Measurements from ENCODE around the gene ACSL3. TPM values are rescaled to one million over a fixed set of nuclear protein-coding genes. Genes with fewer than 3 reads are reported as not detected.

Gene ACSL3
- total RNA-seq, 1 donor from 2014 or later = 144 TPM

DNA sequence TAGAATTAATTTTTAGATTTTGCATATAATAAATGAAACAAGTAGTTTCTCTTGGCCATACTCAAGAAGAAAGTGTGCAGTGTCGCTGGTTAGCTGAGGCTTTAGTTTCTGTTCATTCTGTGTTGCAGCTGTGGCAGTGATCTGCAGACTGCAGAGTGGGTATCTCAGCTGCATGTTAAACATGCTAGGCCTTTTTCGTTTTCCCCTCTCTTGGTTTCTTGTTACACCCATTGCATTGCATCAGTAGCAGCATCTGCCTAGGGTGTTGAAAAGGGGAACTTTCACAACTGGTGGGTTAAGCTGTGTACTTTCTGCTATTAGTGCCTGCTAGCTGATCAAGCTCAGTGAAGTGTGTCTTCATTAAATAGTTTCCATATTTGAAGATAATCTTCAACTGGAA lies 51.3 kb downstream of the ACSL3 start:
- DNase-seq (ENCODE audit: low read depth) (peak; percentile 16), FAIRE-seq (no peak)
- Histone ChIP-seq H3K4me1 (ENCODE audit: insufficient read depth, low read length) (peaks cover 3% of the 10 kb centered on the region), H2AFZ (ENCODE audit: low read depth, low read length) (no peak overlapping the region), H3K9me3 (ENCODE audit: insufficient read depth, low read depth, low read length) (no peaks in the 10 kb centered on the region), H3K79me2 (ENCODE audit: insufficient read depth, low read length) (peaks cover 84% of the 10 kb centered on the region), H3K4me2 (ENCODE audit: low read length) (no peak overlapping the region), H3K27ac (ENCODE audit: low read depth, low read length) (no peak overlapping the region), H3K27me3 (ENCODE audit: insufficient read depth, low read length) (no peaks in the 10 kb centered on the region), H3K4me3 (ENCODE audit: insufficient read depth, low read depth, low read length) (no peak overlapping the region), H3K36me3 (ENCODE audit: insufficient read depth, low read length) (peaks cover 23% of the 10 kb centered on the region), H3K9ac (ENCODE audit: low read length) (no peak overlapping the region), H4K20me1 (ENCODE audit: insufficient read depth, low read length) (peaks cover 68% of the 10 kb centered on the region)
- no peak overlapping the region for H3K27ac Mint-ChIP-seq (ENCODE audit: unreplicated experiment)
- TF ChIP-seq, protein P1, sequence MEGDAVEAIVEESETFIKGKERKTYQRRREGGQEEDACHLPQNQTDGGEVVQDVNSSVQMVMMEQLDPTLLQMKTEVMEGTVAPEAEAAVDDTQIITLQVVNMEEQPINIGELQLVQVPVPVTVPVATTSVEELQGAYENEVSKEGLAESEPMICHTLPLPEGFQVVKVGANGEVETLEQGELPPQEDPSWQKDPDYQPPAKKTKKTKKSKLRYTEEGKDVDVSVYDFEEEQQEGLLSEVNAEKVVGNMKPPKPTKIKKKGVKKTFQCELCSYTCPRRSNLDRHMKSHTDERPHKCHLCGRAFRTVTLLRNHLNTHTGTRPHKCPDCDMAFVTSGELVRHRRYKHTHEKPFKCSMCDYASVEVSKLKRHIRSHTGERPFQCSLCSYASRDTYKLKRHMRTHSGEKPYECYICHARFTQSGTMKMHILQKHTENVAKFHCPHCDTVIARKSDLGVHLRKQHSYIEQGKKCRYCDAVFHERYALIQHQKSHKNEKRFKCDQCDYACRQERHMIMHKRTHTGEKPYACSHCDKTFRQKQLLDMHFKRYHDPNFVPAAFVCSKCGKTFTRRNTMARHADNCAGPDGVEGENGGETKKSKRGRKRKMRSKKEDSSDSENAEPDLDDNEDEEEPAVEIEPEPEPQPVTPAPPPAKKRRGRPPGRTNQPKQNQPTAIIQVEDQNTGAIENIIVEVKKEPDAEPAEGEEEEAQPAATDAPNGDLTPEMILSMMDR (IDR thresholded peaks at IDR 0.05; ENCODE audit: insufficient read depth, low read depth, low read length) = no peak
- no peak for TF ChIP-seq EZH2 (IDR thresholded peaks at IDR 0.05; ENCODE audit: insufficient read depth, low read length)
- H3K4me3 Mint-ChIP-seq (ENCODE audit: unreplicated experiment) = no peak overlapping the region
- H3K4me1 Mint-ChIP-seq (ENCODE audit: low read depth, unreplicated experiment) = peaks cover 32% of the 10 kb centered on the region
- H3K27me3 Mint-ChIP-seq (ENCODE audit: low read depth, unreplicated experiment) = no peaks in the 10 kb centered on the region
- H3K36me3 Mint-ChIP-seq (ENCODE audit: low read depth, unreplicated experiment) = peaks cover 8% of the 10 kb centered on the region
- H3K9me3 Mint-ChIP-seq (ENCODE audit: unreplicated experiment) = peaks cover 2% of the 10 kb centered on the region

DNA sequence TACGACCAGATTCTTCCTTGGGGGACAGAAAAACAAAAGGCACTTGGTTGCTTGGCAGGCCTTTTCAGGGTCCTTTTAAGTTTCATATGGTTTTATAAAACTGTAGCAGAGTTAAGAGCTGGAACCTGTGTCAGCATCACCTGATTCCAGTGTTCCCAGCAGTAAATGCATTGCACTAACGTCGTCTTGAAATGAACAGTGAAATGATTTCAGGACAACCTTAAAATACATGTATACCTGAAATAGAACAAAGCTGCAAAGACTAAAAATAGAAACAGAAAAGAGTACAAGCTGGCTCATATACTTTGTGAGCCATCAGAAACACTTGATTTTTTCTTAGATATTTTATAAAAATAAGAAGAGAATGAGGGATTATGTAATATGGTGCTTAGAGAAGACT lies 51.9 kb downstream of the ACSL3 start:
- no peak overlapping the region for H3K27ac Mint-ChIP-seq (ENCODE audit: unreplicated experiment)
- H3K36me3 Mint-ChIP-seq (ENCODE audit: low read depth, unreplicated experiment) = peaks cover 8% of the 10 kb centered on the region
- Histone ChIP-seq H3K4me2 (ENCODE audit: low read length) (no peak overlapping the region), H3K9me3 (ENCODE audit: insufficient read depth, low read depth, low read length) (no peaks in the 10 kb centered on the region), H3K4me3 (ENCODE audit: insufficient read depth, low read depth, low read length) (no peak overlapping the region), H3K9ac (ENCODE audit: low read length) (no peak overlapping the region), H4K20me1 (ENCODE audit: insufficient read depth, low read length) (peaks cover 61% of the 10 kb centered on the region), H2AFZ (ENCODE audit: low read depth, low read length) (no peak overlapping the region), H3K36me3 (ENCODE audit: insufficient read depth, low read length) (peaks cover 24% of the 10 kb centered on the region), H3K4me1 (ENCODE audit: insufficient read depth, low read length) (peaks cover 3% of the 10 kb centered on the region), H3K27me3 (ENCODE audit: insufficient read depth, low read length) (no peaks in the 10 kb centered on the region), H3K27ac (ENCODE audit: low read depth, low read length) (no peak overlapping the region), H3K79me2 (ENCODE audit: insufficient read depth, low read length) (peaks cover 82% of the 10 kb centered on the region)
- H3K4me3 Mint-ChIP-seq (ENCODE audit: unreplicated experiment) = no peak overlapping the region
- H3K4me1 Mint-ChIP-seq (ENCODE audit: low read depth, unreplicated experiment) = peaks cover 32% of the 10 kb centered on the region
- DNase-seq (ENCODE audit: low read depth) (no peak), FAIRE-seq (no peak)
- TF ChIP-seq, protein P1 (IDR thresholded peaks at IDR 0.05; ENCODE audit: insufficient read depth, low read depth, low read length) = no peak
- TF ChIP-seq EZH2 (IDR thresholded peaks at IDR 0.05; ENCODE audit: insufficient read depth, low read length) = no peak
- H3K27me3 Mint-ChIP-seq (ENCODE audit: low read depth, unreplicated experiment) = no peaks in the 10 kb centered on the region
- peaks cover under 1% of the 10 kb centered on the region for H3K9me3 Mint-ChIP-seq (ENCODE audit: unreplicated experiment)

DNA sequence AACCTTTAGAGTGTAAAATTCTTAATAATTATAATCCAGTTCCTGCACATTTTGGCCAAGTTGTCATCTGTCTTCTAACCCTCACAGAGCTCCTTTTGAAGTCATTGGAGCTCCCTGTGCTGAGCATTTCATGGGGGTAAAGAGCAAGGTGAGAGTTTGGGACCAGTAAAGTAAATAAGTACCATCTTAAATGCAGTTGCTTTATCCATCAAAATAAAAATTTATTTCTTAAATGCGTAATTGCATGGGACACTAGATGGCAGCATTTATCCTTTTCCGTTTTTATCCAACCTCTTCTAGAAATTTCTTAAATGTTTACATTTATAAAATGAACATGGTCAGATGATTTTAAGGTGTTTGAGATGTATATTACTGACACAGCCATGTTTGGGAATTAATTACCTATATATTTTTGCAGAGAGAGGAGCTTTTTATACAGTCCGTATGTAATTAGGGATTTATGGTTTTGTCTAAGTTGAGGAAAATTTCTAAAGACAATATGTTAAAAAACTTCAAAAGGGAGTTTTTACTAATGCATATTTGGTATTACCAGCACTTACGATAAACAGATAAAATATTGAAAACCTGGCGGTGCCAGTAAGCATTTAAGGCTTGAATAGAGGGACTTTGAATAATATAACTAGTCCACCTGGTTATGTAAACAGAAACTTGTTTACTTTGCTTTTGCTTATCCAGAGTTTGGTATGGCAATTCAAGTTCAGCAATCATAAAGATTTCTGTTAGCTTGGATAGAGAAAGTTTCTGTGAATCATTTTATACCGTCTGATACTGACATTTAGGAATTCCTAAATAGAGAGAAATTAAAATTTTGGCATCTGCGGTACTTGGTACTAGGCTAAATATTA lies 54.5 kb downstream of the ACSL3 start:
- Histone ChIP-seq H2AFZ (ENCODE audit: low read depth, low read length) (no peak overlapping the region), H3K9me3 (ENCODE audit: insufficient read depth, low read depth, low read length) (no peaks in the 10 kb centered on the region), H3K36me3 (ENCODE audit: insufficient read depth, low read length) (peaks cover 22% of the 10 kb centered on the region), H3K9ac (ENCODE audit: low read length) (no peak overlapping the region), H3K4me2 (ENCODE audit: low read length) (no peak overlapping the region), H3K4me3 (ENCODE audit: insufficient read depth, low read depth, low read length) (no peak overlapping the region), H3K79me2 (ENCODE audit: insufficient read depth, low read length) (peaks cover 62% of the 10 kb centered on the region), H3K27me3 (ENCODE audit: insufficient read depth, low read length) (no peaks in the 10 kb centered on the region), H3K27ac (ENCODE audit: low read depth, low read length) (no peak overlapping the region), H3K4me1 (ENCODE audit: insufficient read depth, low read length) (peaks cover 15% of the 10 kb centered on the region), H4K20me1 (ENCODE audit: insufficient read depth, low read length) (peaks cover 48% of the 10 kb centered on the region)
- no peak overlapping the region for H3K27ac Mint-ChIP-seq (ENCODE audit: unreplicated experiment)
- DNase-seq (ENCODE audit: low read depth) (no peak), FAIRE-seq (no peak)
- no peak for TF ChIP-seq EZH2 (IDR thresholded peaks at IDR 0.05; ENCODE audit: insufficient read depth, low read length)
- TF ChIP-seq, protein P1 (IDR thresholded peaks at IDR 0.05; ENCODE audit: insufficient read depth, low read depth, low read length) = peak; percentile 50
- peaks cover 32% of the 10 kb centered on the region for H3K4me1 Mint-ChIP-seq (ENCODE audit: low read depth, unreplicated experiment)
- no peaks in the 10 kb centered on the region for H3K27me3 Mint-ChIP-seq (ENCODE audit: low read depth, unreplicated experiment)
- no peaks in the 10 kb centered on the region for H3K9me3 Mint-ChIP-seq (ENCODE audit: unreplicated experiment)
- no peak overlapping the region for H3K4me3 Mint-ChIP-seq (ENCODE audit: unreplicated experiment)
- H3K36me3 Mint-ChIP-seq (ENCODE audit: low read depth, unreplicated experiment) = peaks cover 4% of the 10 kb centered on the region

All from astrocyte (in vitro differentiated cells and primary cell).